ENCODE results near the gene ZNF174.

- TF ChIP-seq, protein P1, sequence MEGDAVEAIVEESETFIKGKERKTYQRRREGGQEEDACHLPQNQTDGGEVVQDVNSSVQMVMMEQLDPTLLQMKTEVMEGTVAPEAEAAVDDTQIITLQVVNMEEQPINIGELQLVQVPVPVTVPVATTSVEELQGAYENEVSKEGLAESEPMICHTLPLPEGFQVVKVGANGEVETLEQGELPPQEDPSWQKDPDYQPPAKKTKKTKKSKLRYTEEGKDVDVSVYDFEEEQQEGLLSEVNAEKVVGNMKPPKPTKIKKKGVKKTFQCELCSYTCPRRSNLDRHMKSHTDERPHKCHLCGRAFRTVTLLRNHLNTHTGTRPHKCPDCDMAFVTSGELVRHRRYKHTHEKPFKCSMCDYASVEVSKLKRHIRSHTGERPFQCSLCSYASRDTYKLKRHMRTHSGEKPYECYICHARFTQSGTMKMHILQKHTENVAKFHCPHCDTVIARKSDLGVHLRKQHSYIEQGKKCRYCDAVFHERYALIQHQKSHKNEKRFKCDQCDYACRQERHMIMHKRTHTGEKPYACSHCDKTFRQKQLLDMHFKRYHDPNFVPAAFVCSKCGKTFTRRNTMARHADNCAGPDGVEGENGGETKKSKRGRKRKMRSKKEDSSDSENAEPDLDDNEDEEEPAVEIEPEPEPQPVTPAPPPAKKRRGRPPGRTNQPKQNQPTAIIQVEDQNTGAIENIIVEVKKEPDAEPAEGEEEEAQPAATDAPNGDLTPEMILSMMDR (IDR thresholded peaks at IDR 0.05; ENCODE audit: low read length) = no peak
- no peak for TF ChIP-seq EZH2 (IDR thresholded peaks at IDR 0.05; ENCODE audit: borderline replicate concordance, low read length)
These were observed 43.0 kb downstream of the ZNF174 start for GRCh38 chr16:3444032-3444388.
